Right lobe of liver (tissue), 4 donors: ENCODE measurements around the gene IGFALS.

Experiments used
- POLR2A ChIP-seq: fragments of 450-650 bp; IDR thresholded peaks from one replicate; pipeline ENCODE4 v1.6.1; 2017; ENCODE audit warnings: antibody characterized with exemption, mild to moderate bottlenecking
- TF ChIP-seq, protein P1 (sequence below), 4 donors: fragments of 200-600 bp in 3 of 4; fragments of 450-650 bp in 1 of 4; IDR thresholded peaks; one replicate each; pipeline versions ENCODE4 v1.5.1 to v1.8.0; 2016 to 2022; ENCODE audit warnings: antibody characterized with exemption in 4 of 4, mild to moderate bottlenecking in 2 of 4
- donor health status: DM: no; HTN: no; CAD: no.
- donor health status: DM: no; HTN: no; CAD: no.
- donor health status: DM: no; HTN: yes; CAD: no.

DNA sequence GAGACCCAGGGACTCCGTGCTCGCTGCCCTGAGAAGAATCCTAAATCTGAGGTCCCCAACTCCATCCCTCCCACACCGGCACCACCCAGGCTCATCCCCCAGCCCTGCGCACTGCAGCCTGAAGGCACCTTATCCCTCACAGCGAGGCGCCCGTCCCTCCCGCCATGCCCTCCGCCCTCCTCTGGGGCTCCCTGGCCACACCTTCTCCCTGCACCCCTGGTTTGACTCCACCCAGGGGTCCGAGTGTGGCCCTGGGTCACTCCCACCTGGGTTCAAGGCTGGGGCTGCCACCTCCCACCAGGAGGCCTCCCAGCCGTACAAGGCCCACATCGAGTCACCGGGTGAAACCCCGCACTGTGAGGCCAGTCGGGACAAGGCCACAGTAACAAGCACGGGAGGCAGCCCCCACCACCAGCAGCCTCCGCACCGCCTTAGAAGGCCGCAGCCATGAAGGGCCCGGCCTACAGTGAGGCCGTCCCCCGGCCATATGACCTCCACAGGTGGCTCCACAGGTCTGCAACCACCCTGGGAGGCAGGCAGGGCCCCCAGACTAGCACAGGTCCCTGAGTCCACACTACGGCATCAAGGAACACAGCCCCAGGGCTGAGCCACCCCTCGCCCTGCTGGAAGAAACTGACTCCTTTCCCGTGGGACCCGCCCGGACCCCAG lies 24.8 kb upstream of the IGFALS start:
- TF ChIP-seq, protein P1, sequence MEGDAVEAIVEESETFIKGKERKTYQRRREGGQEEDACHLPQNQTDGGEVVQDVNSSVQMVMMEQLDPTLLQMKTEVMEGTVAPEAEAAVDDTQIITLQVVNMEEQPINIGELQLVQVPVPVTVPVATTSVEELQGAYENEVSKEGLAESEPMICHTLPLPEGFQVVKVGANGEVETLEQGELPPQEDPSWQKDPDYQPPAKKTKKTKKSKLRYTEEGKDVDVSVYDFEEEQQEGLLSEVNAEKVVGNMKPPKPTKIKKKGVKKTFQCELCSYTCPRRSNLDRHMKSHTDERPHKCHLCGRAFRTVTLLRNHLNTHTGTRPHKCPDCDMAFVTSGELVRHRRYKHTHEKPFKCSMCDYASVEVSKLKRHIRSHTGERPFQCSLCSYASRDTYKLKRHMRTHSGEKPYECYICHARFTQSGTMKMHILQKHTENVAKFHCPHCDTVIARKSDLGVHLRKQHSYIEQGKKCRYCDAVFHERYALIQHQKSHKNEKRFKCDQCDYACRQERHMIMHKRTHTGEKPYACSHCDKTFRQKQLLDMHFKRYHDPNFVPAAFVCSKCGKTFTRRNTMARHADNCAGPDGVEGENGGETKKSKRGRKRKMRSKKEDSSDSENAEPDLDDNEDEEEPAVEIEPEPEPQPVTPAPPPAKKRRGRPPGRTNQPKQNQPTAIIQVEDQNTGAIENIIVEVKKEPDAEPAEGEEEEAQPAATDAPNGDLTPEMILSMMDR (IDR thresholded peaks at IDR 0.05) = no peak
- no peak for TF ChIP-seq POLR2A
